Mucosa of descending colon (tissue), 3 donors: Measurements from ENCODE around the gene RXFP1. TPM values are rescaled to one million over a fixed set of nuclear protein-coding genes. Genes with fewer than 3 reads are reported as not detected.

ENCODE experiments used
- ATAC-seq: fragments of 200-7000 bp; cut with Tn5 transposase; one replicate; pipeline ENCODE4 v1.9.1; 2020; ENCODE audit warnings: mild to moderate bottlenecking, moderate library complexity
- DNase-seq, 3 donors: peaks; one replicate each; pipeline ENCODE4 v3.0.0-alpha.2; 2020
- H3K36me3 ChIP-seq: fragments of 200-600 bp; one replicate; pipeline ENCODE4 v1.8.0; 2021; ENCODE audit warnings: low read depth, mild to moderate bottlenecking
- H3K4me1 ChIP-seq: fragments of 200-600 bp; one replicate; pipeline ENCODE4 v1.8.0; 2021; ENCODE audit warnings: low read depth, mild to moderate bottlenecking
- H3K4me3 ChIP-seq: fragments of 200-600 bp; one replicate; pipeline ENCODE4 v1.8.0; 2021; ENCODE audit warnings: mild to moderate bottlenecking
- H3K9me3 ChIP-seq: fragments of 200-600 bp; one replicate; pipeline ENCODE4 v1.8.0; 2021; ENCODE audit warnings: mild to moderate bottlenecking
- intact Hi-C, 2 donors: fragments of 100-400 bp; cut with DNase I in 1 of 2; cut with micrococcal nuclease in 1 of 2; formaldehyde crosslinking; loops; one replicate each; pipeline versions ENCODE4 v1.11.0 to v1.11.1; 2022; cut with DNase I, micrococcal nuclease
- total RNA-seq, 3 donors: library from RNA; stranded (reverse); fragmentation: NEBNext Ultra II Directional in 2 of 3; extraction: Animal tissue kit (Norgen Biotek cat#: 25700) in 2 of 3; gene quantifications; one replicate each; pipeline versions ENCODE4 v1.2.1 to v1.2.4, GENCODE V29; 2021 to 2023
- TF ChIP-seq, protein P1 (sequence below): fragments of 200-600 bp; IDR thresholded peaks from one replicate; pipeline ENCODE4 v1.8.0; 2022; ENCODE audit warnings: antibody characterized with exemption, mild to moderate bottlenecking
- donor health status: DM: no; HTN: no; CAD: no; lungs with moderate emphysema.
- donor health status: DM: no; HTN: no; CAD: no.
- donor health status: DM: no; HTN: yes; CAD: no.

The RXFP1 gene
- total RNA-seq, 3 donors from 2014 or later = 0.22 to 0.27 TPM; not detected in 1

- Histone ChIP-seq H3K36me3 (no peaks in the 10 kb centered on the region), H3K9me3 (no peaks in the 10 kb centered on the region), H3K4me3 (no peak overlapping the region), H3K4me1 (no peaks in the 10 kb centered on the region)
- DNase-seq (peak in 1 of 3 donors; percentile 55), ATAC-seq (no peak)
- intact Hi-C loops = no loop called here
- TF ChIP-seq, protein P1, sequence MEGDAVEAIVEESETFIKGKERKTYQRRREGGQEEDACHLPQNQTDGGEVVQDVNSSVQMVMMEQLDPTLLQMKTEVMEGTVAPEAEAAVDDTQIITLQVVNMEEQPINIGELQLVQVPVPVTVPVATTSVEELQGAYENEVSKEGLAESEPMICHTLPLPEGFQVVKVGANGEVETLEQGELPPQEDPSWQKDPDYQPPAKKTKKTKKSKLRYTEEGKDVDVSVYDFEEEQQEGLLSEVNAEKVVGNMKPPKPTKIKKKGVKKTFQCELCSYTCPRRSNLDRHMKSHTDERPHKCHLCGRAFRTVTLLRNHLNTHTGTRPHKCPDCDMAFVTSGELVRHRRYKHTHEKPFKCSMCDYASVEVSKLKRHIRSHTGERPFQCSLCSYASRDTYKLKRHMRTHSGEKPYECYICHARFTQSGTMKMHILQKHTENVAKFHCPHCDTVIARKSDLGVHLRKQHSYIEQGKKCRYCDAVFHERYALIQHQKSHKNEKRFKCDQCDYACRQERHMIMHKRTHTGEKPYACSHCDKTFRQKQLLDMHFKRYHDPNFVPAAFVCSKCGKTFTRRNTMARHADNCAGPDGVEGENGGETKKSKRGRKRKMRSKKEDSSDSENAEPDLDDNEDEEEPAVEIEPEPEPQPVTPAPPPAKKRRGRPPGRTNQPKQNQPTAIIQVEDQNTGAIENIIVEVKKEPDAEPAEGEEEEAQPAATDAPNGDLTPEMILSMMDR = no peak
Measured at GRCh38 chr4:158664806-158665205, 143.1 kb downstream of the RXFP1 start.

- H3K36me3 ChIP-seq = peaks cover 2% of the 10 kb centered on the region
- DNase-seq = no peak
- no peaks in the 10 kb centered on the region for H3K9me3 ChIP-seq
- no peak for ATAC-seq
- H3K4me1 ChIP-seq = peaks cover 8% of the 10 kb centered on the region
- no peak overlapping the region for H3K4me3 ChIP-seq
- TF ChIP-seq, protein P1 = no peak
- intact Hi-C loops = no loop called here
Measured at GRCh38 chr4:158666892-158667291, 145.2 kb downstream of the RXFP1 start.

- H3K4me1 ChIP-seq = peaks cover 10% of the 10 kb centered on the region
- H3K36me3 ChIP-seq = peaks cover 4% of the 10 kb centered on the region
- ATAC-seq (no peak), DNase-seq (peak in 1 of 3 donors; percentile 19)
- TF ChIP-seq, protein P1 = peak; percentile 22
- no peaks in the 10 kb centered on the region for H3K9me3 ChIP-seq
- intact Hi-C loops = no loop called here
- no peak overlapping the region for H3K4me3 ChIP-seq
Measured at GRCh38 chr4:158667651-158668198, 146.0 kb downstream of the RXFP1 start.

- ATAC-seq (no peak), DNase-seq (no peak)
- intact Hi-C loops = no loop called here
- Histone ChIP-seq H3K36me3 (peaks cover 4% of the 10 kb centered on the region), H3K4me1 (peaks cover 16% of the 10 kb centered on the region), H3K4me3 (no peak overlapping the region), H3K9me3 (no peaks in the 10 kb centered on the region)
- TF ChIP-seq, protein P1 = no peak
Measured at GRCh38 chr4:158669310-158669709, 147.6 kb downstream of the RXFP1 start.

GRCh38 chr4:158670975-158671664 is 149.4 kb downstream of the RXFP1 start:
- intact Hi-C loops = no loop called here
- ATAC-seq (peak; percentile 16), DNase-seq (peak; percentile 66 to 79 (median 75))
- H3K9me3 ChIP-seq = no peaks in the 10 kb centered on the region
- peak overlapping the region; percentile 87 for H3K4me3 ChIP-seq
- H3K4me1 ChIP-seq = peaks cover 16% of the 10 kb centered on the region
- H3K36me3 ChIP-seq = peaks cover 4% of the 10 kb centered on the region
- TF ChIP-seq, protein P1 = no peak
